CD4-positive, alpha-beta T cell (primary cell): ENCODE measurements around the gene RAD9A. TPM values are rescaled to one million over a fixed set of nuclear protein-coding genes. Genes with fewer than 3 reads are reported as not detected.

Source experiments
- ATAC-seq: fragments of 200-7000 bp; cut with Tn5 transposase; one replicate; pipeline ENCODE4 v1.10.0; 2022; ENCODE audit warnings: mild to moderate bottlenecking; ENCODE audit not compliant: poor library complexity
- CTCF ChIA-PET: fragments of 350-600 bp; sonication (Branson Sonifier 250); formaldehyde crosslinking; loops from one replicate; lab custom pipeline; 2021; ENCODE audit warnings: antibody characterized with exemption, inconsistent platforms; lab: Charles Lee
- POLR2A ChIA-PET: fragments of 350-600 bp; sonication (Branson Sonifier 250); formaldehyde crosslinking; loops from one replicate; lab custom pipeline; 2021; ENCODE audit warnings: antibody characterized with exemption, inconsistent platforms; lab: Charles Lee
- DNase-seq, 14 experiments: peaks; one replicate each; pipeline ENCODE4 v3.0.0-alpha.2; 2013 to 2020; ENCODE audit warnings: mixed read lengths in 2 of 14
- H3K27ac ChIP-seq, 2 donors: one replicate each; pipeline versions ENCODE4 v1.5.1 to v1.7.0; 2013; ENCODE audit warnings: low read length in 2 of 2, low read depth in 1 of 2, mild to moderate bottlenecking in 1 of 2
- H3K27me3 ChIP-seq, 2 experiments: 1 replicate in 1 of 2; 2 replicates in 1 of 2; pipeline versions ENCODE4 v1.6.1 to v1.7.0; 2013; ENCODE audit warnings: low read length in 2 of 2, control low read depth in 1 of 2, mild to moderate bottlenecking in 1 of 2, moderate library complexity in 1 of 2; ENCODE audit not compliant: insufficient read depth in 2 of 2, control insufficient read depth in 1 of 2
- H3K36me3 ChIP-seq: one replicate; pipeline ENCODE4 v1.6.1; 2013; ENCODE audit warnings: low read length, control low read depth; ENCODE audit not compliant: insufficient read depth
- H3K4me1 ChIP-seq: one replicate; pipeline ENCODE4 v1.6.1; 2013; ENCODE audit warnings: low read length, control low read depth; ENCODE audit not compliant: insufficient read depth
- H3K4me3 ChIP-seq: one replicate; pipeline ENCODE4 v1.5.1; 2013; ENCODE audit warnings: mild to moderate bottlenecking, low read length, moderate library complexity
- H3K9me3 ChIP-seq, 2 experiments: 1 replicate in 1 of 2; 2 replicates in 1 of 2; pipeline versions ENCODE4 v1.6.1 to v1.7.0; 2013; ENCODE audit warnings: low read length in 2 of 2, mild to moderate bottlenecking in 2 of 2, control low read depth in 1 of 2, moderate library complexity in 1 of 2; ENCODE audit not compliant: control insufficient read depth in 1 of 2, insufficient read depth in 1 of 2
- H3K27ac Mint-ChIP-seq: one replicate; pipeline ENCODE4 v1.8.0; 2020; ENCODE audit warnings: mixed read lengths
- H3K27me3 Mint-ChIP-seq: one replicate; pipeline ENCODE4 v1.8.0; 2021; ENCODE audit warnings: mixed read lengths
- H3K36me3 Mint-ChIP-seq: one replicate; pipeline ENCODE4 v1.8.0; 2021; ENCODE audit warnings: low read depth, mixed read lengths
- H3K4me1 Mint-ChIP-seq: one replicate; pipeline ENCODE4 v1.8.0; 2021; ENCODE audit warnings: low read depth, mixed read lengths
- H3K4me3 Mint-ChIP-seq: one replicate; pipeline ENCODE4 v1.8.0; 2020; ENCODE audit warnings: mild to moderate bottlenecking, mixed read lengths
- H3K9me3 Mint-ChIP-seq: one replicate; pipeline ENCODE4 v1.8.0; 2020; ENCODE audit warnings: mixed read lengths
- intact Hi-C, 2 experiments: fragments of 100-400 bp; cut with DNase I in 1 of 2; cut with micrococcal nuclease in 1 of 2; formaldehyde crosslinking; loops; one replicate each; pipeline versions ENCODE4 v1.15.1 to v1.9.0; 2023 to 2025; cut with DNase I, micrococcal nuclease
- total RNA-seq, 174 experiments: library from RNA in 2 of 174; stranded (reverse) in 2 of 174; gene quantifications; one replicate each; pipeline ENCODE4 v1.2.3 and lab custom pipeline; 2021 to 2026
- TF ChIP-seq, protein P1 (sequence below): fragments of 200-600 bp; IDR thresholded peaks from one replicate; pipeline ENCODE4 v1.8.0; 2022; ENCODE audit warnings: antibody characterized with exemption, mild to moderate bottlenecking

The RAD9A gene
- total RNA-seq, 2 experiments from 2014 or later = 19.3 to 20.3 TPM

DNA sequence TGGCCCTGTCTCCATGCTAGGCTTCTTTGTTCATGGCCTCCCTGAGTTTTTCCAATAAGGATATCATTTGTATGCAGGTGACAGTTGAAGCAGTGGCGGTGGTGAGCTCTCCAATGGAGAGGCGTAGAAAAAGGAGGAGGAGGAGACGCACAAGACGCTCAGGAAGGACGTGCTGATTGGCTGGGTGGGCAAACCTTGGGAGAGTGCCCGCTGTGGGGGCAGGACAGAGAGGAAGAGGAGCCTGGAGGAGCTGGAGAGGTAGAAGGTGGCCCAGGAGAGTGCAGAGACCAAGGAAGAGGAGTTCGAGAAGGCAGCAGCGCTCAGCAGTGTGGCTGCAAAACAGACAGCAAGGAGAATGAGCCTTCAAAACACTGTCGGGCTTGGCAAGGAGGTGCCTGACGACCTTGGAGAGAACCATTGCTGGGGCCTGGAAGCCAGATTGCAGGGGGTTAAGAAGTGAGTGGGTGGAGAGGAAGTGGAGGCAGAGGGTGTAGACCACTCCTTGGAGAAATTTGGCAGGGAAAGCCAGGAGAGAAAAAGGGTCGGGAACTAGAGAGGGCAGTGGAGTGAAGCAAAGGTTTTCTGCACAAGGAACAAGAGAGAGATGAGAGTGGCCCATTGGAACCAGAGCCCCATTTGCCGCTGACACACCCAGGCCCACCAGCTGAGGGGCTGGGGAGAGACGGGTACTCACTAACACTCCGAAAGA lies 25.9 kb upstream of the RAD9A start:
- peaks cover 69% of the 10 kb centered on the region for H3K4me1 Mint-ChIP-seq
- H3K9me3 Mint-ChIP-seq = no peaks in the 10 kb centered on the region
- ChIA-PET POLR2A (no interaction called here), CTCF (interaction anchor here (8.3 kb wide), 1 partner anchor 17 kb away, joined by 33 read pairs; no protein-coding TSS in a partner anchor)
- DNase-seq (no peak), ATAC-seq (no peak)
- no peak overlapping the region for H3K27ac ChIP-seq
- TF ChIP-seq, protein P1, sequence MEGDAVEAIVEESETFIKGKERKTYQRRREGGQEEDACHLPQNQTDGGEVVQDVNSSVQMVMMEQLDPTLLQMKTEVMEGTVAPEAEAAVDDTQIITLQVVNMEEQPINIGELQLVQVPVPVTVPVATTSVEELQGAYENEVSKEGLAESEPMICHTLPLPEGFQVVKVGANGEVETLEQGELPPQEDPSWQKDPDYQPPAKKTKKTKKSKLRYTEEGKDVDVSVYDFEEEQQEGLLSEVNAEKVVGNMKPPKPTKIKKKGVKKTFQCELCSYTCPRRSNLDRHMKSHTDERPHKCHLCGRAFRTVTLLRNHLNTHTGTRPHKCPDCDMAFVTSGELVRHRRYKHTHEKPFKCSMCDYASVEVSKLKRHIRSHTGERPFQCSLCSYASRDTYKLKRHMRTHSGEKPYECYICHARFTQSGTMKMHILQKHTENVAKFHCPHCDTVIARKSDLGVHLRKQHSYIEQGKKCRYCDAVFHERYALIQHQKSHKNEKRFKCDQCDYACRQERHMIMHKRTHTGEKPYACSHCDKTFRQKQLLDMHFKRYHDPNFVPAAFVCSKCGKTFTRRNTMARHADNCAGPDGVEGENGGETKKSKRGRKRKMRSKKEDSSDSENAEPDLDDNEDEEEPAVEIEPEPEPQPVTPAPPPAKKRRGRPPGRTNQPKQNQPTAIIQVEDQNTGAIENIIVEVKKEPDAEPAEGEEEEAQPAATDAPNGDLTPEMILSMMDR = no peak
- peaks cover 9% of the 10 kb centered on the region for H3K27me3 Mint-ChIP-seq
- H3K4me3 Mint-ChIP-seq = no peak overlapping the region
- intact Hi-C loops = no loop called here
- no peaks in the 10 kb centered on the region for H3K9me3 ChIP-seq
- no peak overlapping the region for H3K4me3 ChIP-seq
- no peaks in the 10 kb centered on the region for H3K27me3 ChIP-seq
- H3K36me3 Mint-ChIP-seq = no peaks in the 10 kb centered on the region
- peaks cover 4% of the 10 kb centered on the region for H3K36me3 ChIP-seq
- H3K4me1 ChIP-seq = peaks cover 69% of the 10 kb centered on the region
- H3K27ac Mint-ChIP-seq = no peak overlapping the region

DNA sequence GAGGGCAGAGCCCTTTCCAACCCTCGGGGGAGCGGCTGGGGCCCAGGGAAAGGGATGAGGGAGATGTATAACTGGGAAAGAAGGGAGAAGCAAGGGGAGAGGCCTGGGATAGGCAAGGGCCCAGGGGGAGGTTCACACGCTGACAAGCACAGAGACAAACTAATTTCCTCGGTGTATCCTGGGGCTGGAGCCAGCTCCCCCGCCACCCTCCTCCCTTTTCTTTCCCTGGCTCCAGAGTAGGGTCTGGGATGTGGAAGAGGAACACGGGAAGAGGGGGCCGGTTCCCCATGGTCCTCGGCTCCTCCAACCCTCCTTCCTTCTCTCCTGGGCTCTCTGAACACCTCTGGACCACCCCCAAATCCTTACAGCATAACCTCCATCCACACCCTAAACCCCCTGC lies 25.2 kb upstream of the RAD9A start:
- no peak overlapping the region for H3K27ac ChIP-seq
- TF ChIP-seq, protein P1 = no peak

DNA sequence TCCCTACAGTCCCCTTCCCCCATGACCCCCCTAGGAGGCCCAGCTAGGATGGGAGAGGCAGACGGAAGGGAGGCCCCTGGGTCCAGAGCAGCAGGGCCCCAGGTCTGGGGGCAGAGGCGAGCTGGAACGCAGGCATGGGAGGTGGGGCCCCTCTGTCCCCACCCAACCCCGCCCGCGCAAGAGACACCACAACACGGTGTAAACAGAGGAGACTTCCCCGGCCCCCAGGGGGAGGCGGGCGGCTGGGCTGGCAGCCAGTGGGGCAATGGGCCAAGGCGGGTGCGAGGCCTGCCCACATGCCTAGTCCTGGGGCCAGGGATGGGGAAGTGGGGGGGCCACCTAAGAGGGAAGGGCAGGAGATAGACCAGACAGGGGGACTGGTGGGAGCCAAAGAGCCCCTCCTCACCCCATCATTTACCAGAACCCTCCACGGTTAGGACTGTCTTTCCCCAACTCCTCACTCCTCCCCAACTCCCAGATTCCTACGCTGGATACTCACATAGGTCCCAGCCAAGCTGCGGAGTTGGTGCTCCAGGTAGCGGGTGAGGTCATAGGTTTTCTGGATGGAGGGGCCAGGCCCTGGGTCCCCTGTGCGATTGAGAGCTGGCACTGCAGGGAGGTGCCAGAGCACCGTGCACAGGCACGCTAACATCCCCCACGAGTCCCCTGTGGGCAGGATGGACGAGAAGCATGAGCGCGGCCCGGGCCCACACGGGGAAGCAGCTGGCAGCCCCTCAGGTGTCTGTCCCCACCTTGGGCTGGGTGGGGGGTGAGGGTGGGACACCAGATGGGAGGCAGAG lies 24.6 kb upstream of the RAD9A start:
- no peak overlapping the region for H3K4me3 Mint-ChIP-seq
- Histone ChIP-seq H3K36me3 (peaks cover 4% of the 10 kb centered on the region), H3K27ac (no peak overlapping the region), H3K4me1 (peaks cover 82% of the 10 kb centered on the region), H3K9me3 (no peaks in the 10 kb centered on the region), H3K27me3 (no peaks in the 10 kb centered on the region), H3K4me3 (no peak overlapping the region)
- no peaks in the 10 kb centered on the region for H3K36me3 Mint-ChIP-seq
- peaks cover 21% of the 10 kb centered on the region for H3K27me3 Mint-ChIP-seq
- H3K9me3 Mint-ChIP-seq = no peaks in the 10 kb centered on the region
- no peak for ATAC-seq
- DNase-seq = no peak
- H3K27ac Mint-ChIP-seq = peak overlapping the region; percentile 4
- POLR2A ChIA-PET = interaction anchor here (0.8 to 8.2 kb wide), 2 partner anchors 9 to 15 kb away, joined by 3 to 81 read pairs; partner anchors contain the start of gene POLD4
- TF ChIP-seq, protein P1 = no peak
- CTCF ChIA-PET = interaction anchor here (0.9 to 1.1 kb wide), 3 partner anchors 11 to 16 kb away, joined by 3 read pairs; no protein-coding TSS in a partner anchor
- intact Hi-C loops = no loop called here
- peaks cover 80% of the 10 kb centered on the region for H3K4me1 Mint-ChIP-seq

More for the DNA sequence above, 25.2 kb upstream of the RAD9A start:
- ChIA-PET POLR2A (interaction anchor here (8.2 kb wide), 1 partner anchor 14 kb away, joined by 81 read pairs; the partner anchor contains the start of gene POLD4), CTCF (interaction anchor here (8.3 kb wide), 1 partner anchor 16 kb away, joined by 33 read pairs; no protein-coding TSS in a partner anchor)
- Mint-ChIP-seq H3K4me1 (peaks cover 75% of the 10 kb centered on the region), H3K4me3 (no peak overlapping the region), H3K9me3 (no peaks in the 10 kb centered on the region), H3K27ac (no peak overlapping the region), H3K27me3 (peaks cover 16% of the 10 kb centered on the region), H3K36me3 (no peaks in the 10 kb centered on the region)
- intact Hi-C loops = no loop called here
- Histone ChIP-seq H3K9me3 (no peaks in the 10 kb centered on the region), H3K4me3 (no peak overlapping the region), H3K4me1 (peaks cover 76% of the 10 kb centered on the region), H3K27me3 (no peaks in the 10 kb centered on the region), H3K36me3 (peaks cover 4% of the 10 kb centered on the region)
- no peak for ATAC-seq
- no peak for DNase-seq
